ENCODE results near the gene GULP1.
A peak's percentile ranks its signal among the peaks of the same experiment; 100 is the strongest.

GULP1 gene

GRCh38 chr2:188492751-188493150 lies 201.1 kb downstream of the GULP1 start:
- Histone ChIP-seq H3K4me1 (no peaks in the 10 kb centered on the region), H3K9me3 (no peaks in the 10 kb centered on the region), H3K27me3 (no peaks in the 10 kb centered on the region), H3K4me3 (ENCODE audit: low read depth, low read length) (no peak overlapping the region), H3K36me3 (no peaks in the 10 kb centered on the region)
- TF ChIP-seq, protein P1, sequence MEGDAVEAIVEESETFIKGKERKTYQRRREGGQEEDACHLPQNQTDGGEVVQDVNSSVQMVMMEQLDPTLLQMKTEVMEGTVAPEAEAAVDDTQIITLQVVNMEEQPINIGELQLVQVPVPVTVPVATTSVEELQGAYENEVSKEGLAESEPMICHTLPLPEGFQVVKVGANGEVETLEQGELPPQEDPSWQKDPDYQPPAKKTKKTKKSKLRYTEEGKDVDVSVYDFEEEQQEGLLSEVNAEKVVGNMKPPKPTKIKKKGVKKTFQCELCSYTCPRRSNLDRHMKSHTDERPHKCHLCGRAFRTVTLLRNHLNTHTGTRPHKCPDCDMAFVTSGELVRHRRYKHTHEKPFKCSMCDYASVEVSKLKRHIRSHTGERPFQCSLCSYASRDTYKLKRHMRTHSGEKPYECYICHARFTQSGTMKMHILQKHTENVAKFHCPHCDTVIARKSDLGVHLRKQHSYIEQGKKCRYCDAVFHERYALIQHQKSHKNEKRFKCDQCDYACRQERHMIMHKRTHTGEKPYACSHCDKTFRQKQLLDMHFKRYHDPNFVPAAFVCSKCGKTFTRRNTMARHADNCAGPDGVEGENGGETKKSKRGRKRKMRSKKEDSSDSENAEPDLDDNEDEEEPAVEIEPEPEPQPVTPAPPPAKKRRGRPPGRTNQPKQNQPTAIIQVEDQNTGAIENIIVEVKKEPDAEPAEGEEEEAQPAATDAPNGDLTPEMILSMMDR (IDR thresholded peaks at IDR 0.05; ENCODE audit: low read depth, low read length) = no peak
- DNase-seq = no peak

GRCh38 chr2:188494906-188495305 lies 203.2 kb downstream of the GULP1 start:
- no peaks in the 10 kb centered on the region for H3K27me3 ChIP-seq
- H3K4me3 ChIP-seq (ENCODE audit: low read depth, low read length) = no peak overlapping the region
- DNase-seq = no peak
- no peaks in the 10 kb centered on the region for H3K36me3 ChIP-seq
- H3K9me3 ChIP-seq = no peaks in the 10 kb centered on the region
- TF ChIP-seq, protein P1 (IDR thresholded peaks at IDR 0.05; ENCODE audit: low read depth, low read length) = no peak
- no peaks in the 10 kb centered on the region for H3K4me1 ChIP-seq

- peak; percentile 11 for DNase-seq
Observed at GRCh38 chr2:188495969-188496431, 204.3 kb downstream of the GULP1 start.

DNA sequence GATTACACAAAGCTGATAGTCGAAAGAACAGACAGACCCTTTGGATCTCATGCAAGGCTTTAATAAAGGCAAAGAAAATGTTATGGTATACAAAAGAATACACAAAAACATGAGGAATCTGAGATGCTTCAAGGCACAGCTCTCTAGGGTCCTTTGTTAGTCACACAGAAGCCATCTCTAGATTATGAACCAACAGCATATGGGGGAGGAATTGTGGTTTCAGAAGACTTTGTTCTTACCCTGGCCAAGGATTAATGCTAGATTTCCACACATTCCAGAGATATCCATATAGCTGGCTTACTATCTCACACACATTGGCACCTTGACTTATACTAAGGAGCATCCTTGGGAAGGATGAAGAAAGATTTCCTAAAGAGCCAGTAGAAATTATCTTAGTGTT lies 206.1 kb downstream of the GULP1 start:
- Histone ChIP-seq H3K9me3 (no peaks in the 10 kb centered on the region), H3K36me3 (no peaks in the 10 kb centered on the region), H3K4me1 (no peaks in the 10 kb centered on the region), H3K27me3 (no peaks in the 10 kb centered on the region), H3K4me3 (ENCODE audit: low read depth, low read length) (no peak overlapping the region)
- TF ChIP-seq, protein P1 (IDR thresholded peaks at IDR 0.05; ENCODE audit: low read depth, low read length) = no peak
- no peak for DNase-seq

More at GRCh38 chr2:188495969-188496431, 204.3 kb downstream of the GULP1 start:
- Histone ChIP-seq H3K36me3 (no peaks in the 10 kb centered on the region), H3K9me3 (no peaks in the 10 kb centered on the region), H3K4me1 (no peaks in the 10 kb centered on the region), H3K27me3 (no peaks in the 10 kb centered on the region), H3K4me3 (ENCODE audit: low read depth, low read length) (no peak overlapping the region)
- TF ChIP-seq, protein P1 (IDR thresholded peaks at IDR 0.05; ENCODE audit: low read depth, low read length) = no peak

- Histone ChIP-seq H3K9me3 (no peaks in the 10 kb centered on the region), H3K4me3 (ENCODE audit: low read depth, low read length) (no peak overlapping the region), H3K27me3 (no peaks in the 10 kb centered on the region), H3K36me3 (no peaks in the 10 kb centered on the region), H3K4me1 (no peaks in the 10 kb centered on the region)
- TF ChIP-seq, protein P1 (IDR thresholded peaks at IDR 0.05; ENCODE audit: low read depth, low read length) = no peak
- no peak for DNase-seq
Observed at GRCh38 chr2:188503975-188504374, 212.3 kb downstream of the GULP1 start.

GRCh38 chr2:188506843-188507242 lies 215.2 kb downstream of the GULP1 start:
- no peak for DNase-seq

More at GRCh38 chr2:188506843-188507242, 215.2 kb downstream of the GULP1 start:
- Histone ChIP-seq H3K4me3 (ENCODE audit: low read depth, low read length) (no peak overlapping the region), H3K36me3 (no peaks in the 10 kb centered on the region), H3K27me3 (no peaks in the 10 kb centered on the region), H3K9me3 (no peaks in the 10 kb centered on the region), H3K4me1 (no peaks in the 10 kb centered on the region)
- TF ChIP-seq, protein P1 (IDR thresholded peaks at IDR 0.05; ENCODE audit: low read depth, low read length) = no peak

Data from BE2C (cell line).